NCI-H1048 (cell line): ENCODE data around the gene BST1.
"Not testable (repeated sequence)": the region's sequence is repeated elsewhere in the genome, so short reads cannot be mapped to it uniquely, and the experiment has no call there.

Experiments used
- DNase-seq: peaks from one replicate; lab custom pipeline; 2025; lab: John Stamatoyannopoulos, UW

BST1 gene

GRCh38 chr4:15749001-15749400 lies 46.1 kb downstream of the BST1 start:
- no peak for DNase-seq

GRCh38 chr4:15751153-15751552 lies 48.3 kb downstream of the BST1 start:
- no peak for DNase-seq

GRCh38 chr4:15753081-15753480 lies 50.2 kb downstream of the BST1 start:
- DNase-seq = no peak

- DNase-seq = no peak
These were observed 50.9 kb downstream of the BST1 start for GRCh38 chr4:15753786-15754185.

GRCh38 chr4:15754323-15754722 lies 51.5 kb downstream of the BST1 start:
- DNase-seq = no peak

GRCh38 chr4:15755321-15756155 lies 52.7 kb downstream of the BST1 start:
- no peak for DNase-seq

- DNase-seq = no peak
These were observed 53.5 kb downstream of the BST1 start for GRCh38 chr4:15756361-15756861.

- DNase-seq = no peak
These were observed 54.2 kb downstream of the BST1 start for GRCh38 chr4:15757054-15757453.

- no peak for DNase-seq
These were observed 55.4 kb downstream of the BST1 start for GRCh38 chr4:15758294-15758693.

- DNase-seq = not testable (repeated sequence)
These were observed 59.6 kb downstream of the BST1 start for GRCh38 chr4:15762460-15762859.

- DNase-seq = no peak
These were observed 62.5 kb downstream of the BST1 start for GRCh38 chr4:15765391-15765790.

GRCh38 chr4:15765910-15766697 lies 63.2 kb downstream of the BST1 start:
- no peak for DNase-seq

- DNase-seq = no peak
These were observed 64.0 kb downstream of the BST1 start for GRCh38 chr4:15766821-15767220.

GRCh38 chr4:15769202-15769601 lies 66.3 kb downstream of the BST1 start:
- no peak for DNase-seq

- DNase-seq = no peak
These were observed 68.6 kb downstream of the BST1 start for GRCh38 chr4:15771216-15772058.

GRCh38 chr4:15774020-15774420 lies 71.2 kb downstream of the BST1 start:
- DNase-seq = no peak

GRCh38 chr4:15776871-15777648 lies 74.2 kb downstream of the BST1 start:
- no peak for DNase-seq

- DNase-seq = no peak
These were observed 74.9 kb downstream of the BST1 start for GRCh38 chr4:15777697-15778288.

GRCh38 chr4:15778289-15779241 lies 75.7 kb downstream of the BST1 start, which contains the start of gene CD38:
CD38 (plus strand) TSS chr4:15778328; CDS start chr4:15778415, 87 bp downstream.
- DNase-seq = no peak

GRCh38 chr4:15779306-15779705 lies 76.4 kb downstream of the BST1 start:
- no peak for DNase-seq
